ENCODE data around the gene SMIM1.
"Not testable (repeated sequence)": the region's sequence is repeated elsewhere in the genome, so short reads cannot be mapped to it uniquely, and the experiment has no call there.

The SMIM1 gene

GRCh38 chr1:3736708-3737107 is 35.8 kb upstream of the SMIM1 start:
- no peak for DNase-seq (ENCODE audit: low spot score)

DNA sequence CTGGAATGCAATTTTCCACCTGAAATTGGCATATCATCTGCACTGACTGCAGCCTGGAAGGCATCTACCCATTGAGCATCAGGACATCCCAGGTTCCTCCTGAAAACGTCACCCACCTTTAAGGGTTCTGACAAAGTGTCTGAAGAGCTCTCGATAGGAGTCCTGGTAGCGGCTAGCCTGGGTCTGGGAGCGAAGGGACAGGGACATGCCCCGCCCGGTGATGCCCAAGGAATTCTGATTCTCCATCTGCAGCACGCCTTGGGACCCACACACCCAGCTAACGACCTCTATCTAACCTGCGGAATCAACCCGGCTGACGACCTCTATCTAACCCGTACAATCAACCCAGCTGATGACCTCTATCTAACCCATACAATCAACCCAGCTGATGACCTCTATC is 33.6 kb upstream of the SMIM1 start:
- DNase-seq (ENCODE audit: low spot score): no peak

DNA sequence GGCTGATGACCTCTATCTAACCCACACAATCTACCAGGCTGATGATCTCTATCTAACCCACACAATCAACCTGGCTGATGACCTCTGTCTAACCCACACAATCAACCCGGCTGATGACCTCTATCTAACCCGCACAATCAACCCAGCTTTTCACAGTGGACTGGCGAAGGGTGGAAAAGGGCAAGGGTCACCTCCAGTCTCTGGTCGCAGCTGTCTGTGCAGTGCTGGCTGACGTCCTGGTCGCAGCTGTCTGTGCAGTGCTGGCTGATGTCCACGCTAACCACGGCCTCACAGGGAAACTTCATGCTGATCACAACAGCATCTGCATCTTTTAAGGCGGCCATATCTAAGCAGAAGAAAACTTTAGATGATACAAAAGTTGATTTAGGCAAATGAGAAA is 32.5 kb upstream of the SMIM1 start:
- DNase-seq (ENCODE audit: low spot score): no peak

- no peak for DNase-seq (ENCODE audit: low spot score)
Observed at GRCh38 chr1:3740752-3741151, 31.8 kb upstream of the SMIM1 start.

DNA sequence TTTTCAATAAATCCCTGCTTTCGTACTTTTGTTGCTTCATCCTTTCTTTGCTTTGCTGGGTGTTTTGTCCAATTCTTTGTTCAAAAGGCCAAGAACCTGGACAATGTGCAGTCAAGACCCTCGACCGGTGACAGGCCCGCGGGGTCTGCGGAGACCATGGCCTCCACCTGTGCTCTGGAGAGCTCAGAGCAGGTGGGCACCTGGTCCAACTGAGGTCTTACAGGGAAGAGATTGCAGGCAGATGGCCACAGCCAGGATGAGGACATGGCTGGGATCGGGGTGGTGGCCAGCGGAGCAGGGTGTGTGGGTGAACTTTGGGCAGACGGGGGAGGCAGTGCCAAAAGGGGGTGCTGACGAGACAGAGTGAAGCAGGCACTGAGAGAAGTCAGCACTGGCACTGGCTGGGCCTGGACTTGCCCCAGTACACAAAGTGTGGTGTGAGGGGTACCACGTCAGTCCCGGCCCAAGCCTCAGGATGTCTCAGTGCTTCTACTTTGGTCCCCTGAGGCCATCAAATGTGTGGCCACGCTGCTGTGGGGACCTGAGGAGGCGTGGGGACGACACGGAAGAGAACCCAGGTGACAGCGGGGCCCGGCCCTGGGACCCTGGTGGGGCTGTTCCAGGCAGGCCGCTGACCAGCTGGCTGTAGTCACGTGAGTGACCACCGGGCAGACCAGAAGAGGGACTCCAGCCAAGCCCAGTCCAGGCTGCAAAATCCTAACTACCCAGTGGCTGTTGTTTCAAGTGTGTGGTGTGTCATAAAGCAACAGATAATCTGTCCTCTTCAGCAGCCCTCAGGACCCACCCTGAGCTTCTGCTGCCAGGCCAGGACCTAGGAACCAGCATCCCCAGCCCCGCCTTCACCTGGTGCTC is 30.7 kb upstream of the SMIM1 start:
- DNase-seq (ENCODE audit: low spot score): no peak

- DNase-seq (ENCODE audit: low spot score): no peak
Observed at GRCh38 chr1:3742439-3743298, 29.9 kb upstream of the SMIM1 start.

DNA sequence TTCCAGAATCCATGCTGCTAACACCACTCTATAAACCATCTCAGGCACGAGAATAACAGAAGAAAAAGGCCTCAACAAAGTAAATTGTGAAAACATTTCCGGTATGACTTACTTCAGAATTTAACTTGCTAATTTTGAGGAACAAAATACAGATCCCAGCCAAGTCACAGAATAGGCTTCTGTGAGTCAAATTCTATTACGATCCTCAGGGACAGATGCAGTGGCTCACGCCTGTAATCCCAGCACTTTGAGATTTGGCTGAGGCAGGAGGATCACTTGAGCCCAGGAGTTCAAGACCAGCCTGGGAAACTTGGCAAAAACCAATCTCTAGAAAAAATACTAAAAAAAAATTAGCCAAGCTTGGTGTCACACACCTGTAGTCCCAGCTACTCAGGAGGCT is 29.1 kb upstream of the SMIM1 start:
- DNase-seq (ENCODE audit: low spot score): no peak

DNA sequence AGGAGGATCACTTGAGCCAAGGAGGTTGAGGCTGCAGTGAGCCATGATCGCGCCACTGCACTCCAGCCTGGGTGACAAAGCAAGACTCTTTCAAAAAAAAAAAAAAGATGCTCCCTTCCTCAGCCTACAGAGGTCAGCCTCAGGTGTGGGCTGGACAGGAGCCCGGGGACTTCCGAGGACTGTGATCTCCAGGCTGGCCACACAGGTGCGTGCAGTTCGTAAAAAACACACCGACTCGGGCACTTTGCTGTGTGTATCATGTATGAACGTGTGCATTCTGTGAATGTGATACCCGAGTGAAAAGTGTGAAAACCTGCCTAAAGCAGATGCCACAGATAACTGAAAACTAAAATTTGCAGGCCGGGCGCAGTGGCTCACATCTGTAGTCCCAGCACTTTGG is 28.7 kb upstream of the SMIM1 start:
- DNase-seq (ENCODE audit: low spot score): no peak

- no peak for DNase-seq (ENCODE audit: low spot score)
Observed at GRCh38 chr1:3744646-3745045, 27.9 kb upstream of the SMIM1 start.

DNA sequence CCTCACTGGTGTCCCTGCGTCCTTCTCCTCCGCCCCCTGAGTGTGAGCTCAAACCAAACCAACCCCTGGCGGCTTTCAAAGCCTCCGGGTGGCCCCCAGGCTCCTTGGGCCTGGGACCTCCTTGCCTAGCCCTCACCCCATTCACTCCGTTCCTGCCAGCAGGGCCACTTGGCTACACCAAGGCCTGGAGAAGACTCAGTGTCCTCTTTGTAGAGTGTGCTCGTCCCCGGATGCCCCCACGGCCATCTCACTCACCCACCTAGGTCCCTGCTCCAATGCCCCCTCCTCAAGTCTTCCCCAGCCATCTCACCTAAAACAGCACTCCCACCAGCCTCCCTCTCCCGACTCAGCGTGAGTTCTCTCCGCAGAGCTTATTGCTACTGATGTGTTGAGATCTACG is 27.5 kb upstream of the SMIM1 start:
- DNase-seq (ENCODE audit: low spot score): no peak

- no peak for DNase-seq (ENCODE audit: low spot score)
Observed at GRCh38 chr1:3745590-3746381, 26.8 kb upstream of the SMIM1 start.

DNA sequence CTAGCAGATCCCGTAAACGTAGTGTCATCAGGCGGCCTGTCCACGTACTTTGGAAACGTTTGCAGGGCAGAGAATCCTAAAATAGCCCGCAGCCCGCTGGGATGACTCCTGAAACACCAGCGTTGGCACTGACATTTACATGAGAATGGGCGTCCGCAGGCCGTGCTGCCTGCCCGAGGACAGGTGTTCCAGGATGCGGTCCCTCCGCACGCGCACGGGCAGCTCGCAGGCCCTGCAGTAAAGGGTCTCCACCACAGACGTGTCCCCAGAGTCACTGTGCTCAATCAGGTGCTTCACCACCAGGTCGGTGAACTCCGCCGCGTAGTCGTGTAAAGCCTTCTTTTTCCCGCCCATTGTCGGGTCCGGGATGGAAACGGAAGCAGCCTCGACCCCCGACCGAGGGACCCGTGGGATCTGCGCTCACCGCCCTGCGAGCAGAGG is 26.1 kb upstream of the SMIM1 start:
- DNase-seq (ENCODE audit: low spot score): no peak

- DNase-seq (ENCODE audit: low spot score): no peak
Observed at GRCh38 chr1:3746830-3747521, 25.6 kb upstream of the SMIM1 start.

DNA sequence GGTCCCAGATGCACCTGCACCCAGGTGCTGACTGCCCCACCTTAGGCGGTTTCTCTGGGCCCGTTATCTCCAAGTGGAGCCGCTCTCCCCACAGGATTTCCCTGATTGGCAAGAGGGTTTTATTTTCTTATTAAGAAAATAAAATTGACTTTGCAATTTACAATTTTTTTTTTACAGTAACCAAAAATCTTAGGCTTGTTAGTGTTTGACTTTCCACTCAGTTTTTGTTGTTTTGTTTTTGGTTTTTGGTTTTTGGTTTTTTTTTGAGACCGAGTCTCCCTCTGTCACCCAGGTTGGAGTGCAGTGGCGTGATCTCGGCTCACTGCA is 25.1 kb upstream of the SMIM1 start:
- no peak for DNase-seq (ENCODE audit: low spot score)

DNA sequence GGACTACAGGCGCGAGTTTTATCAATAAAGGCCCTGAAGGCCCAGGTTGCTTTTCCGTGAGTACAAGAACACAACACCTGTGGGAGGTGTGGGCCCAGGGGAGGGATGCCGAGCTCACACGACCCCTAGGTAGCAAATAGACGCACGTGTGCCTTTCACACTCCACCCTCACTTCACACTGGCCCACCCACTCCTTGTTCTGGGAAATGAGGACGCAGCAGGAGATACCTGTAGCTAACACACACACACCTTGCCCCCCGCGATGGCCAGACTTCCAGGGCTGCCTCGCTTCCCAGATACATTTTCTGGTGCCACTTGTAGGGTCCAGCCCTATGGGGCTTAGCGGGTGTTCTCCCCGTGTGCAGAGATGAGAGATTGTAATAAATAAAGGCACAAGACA is 24.6 kb upstream of the SMIM1 start:
- no peak for DNase-seq (ENCODE audit: low spot score)

DNA sequence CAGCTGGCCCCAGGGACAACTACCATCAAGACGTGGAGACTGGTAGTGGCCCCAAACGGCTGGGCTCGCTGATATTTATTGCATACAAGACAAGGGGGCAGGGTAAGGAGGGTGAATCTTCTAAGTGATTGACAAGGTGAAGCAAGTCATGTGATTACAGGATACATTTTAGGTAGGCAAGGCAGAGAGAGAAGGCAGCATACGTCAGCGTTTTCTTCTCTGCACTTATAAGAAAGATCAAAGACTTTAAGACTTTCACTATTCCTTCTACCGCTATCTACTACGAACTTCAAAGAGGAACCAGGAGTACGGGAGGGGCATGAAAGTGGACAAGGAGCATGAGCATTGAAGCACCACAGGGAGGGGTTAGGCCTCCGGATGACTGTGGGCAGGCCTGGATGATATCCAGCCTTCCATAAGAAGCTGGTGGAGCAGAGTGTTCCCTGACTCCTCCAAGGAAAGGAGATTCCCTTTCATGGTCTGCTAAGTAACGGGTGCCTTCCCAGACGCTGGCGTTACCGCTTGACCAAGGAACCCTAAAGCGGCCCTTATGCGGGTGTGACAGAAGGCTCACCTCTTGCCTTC is 24.1 kb upstream of the SMIM1 start:
- DNase-seq (ENCODE audit: low spot score): not testable (repeated sequence)

DNA sequence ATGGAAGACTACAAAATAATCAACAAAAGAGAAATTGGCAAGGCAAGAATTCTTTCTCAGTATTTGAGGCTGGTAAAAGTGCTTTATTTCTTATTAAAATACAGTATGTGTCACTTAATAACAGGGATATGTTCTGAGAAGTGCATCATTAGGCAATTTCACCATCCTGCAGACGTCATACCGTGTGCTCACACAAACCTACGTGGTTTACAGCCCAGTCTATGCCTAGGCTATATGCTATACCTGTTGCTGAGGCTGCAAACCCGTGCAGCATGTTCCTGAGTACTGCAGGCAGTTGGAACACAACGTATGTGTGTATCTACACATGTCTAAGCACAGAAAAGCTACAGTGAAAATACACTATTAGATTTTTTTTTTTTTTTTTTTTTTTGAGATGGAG is 23.0 kb upstream of the SMIM1 start:
- DNase-seq (ENCODE audit: low spot score): no peak

GRCh38 chr1:3750741-3751140 is 21.8 kb upstream of the SMIM1 start:
- no peak for DNase-seq (ENCODE audit: low spot score)

DNA sequence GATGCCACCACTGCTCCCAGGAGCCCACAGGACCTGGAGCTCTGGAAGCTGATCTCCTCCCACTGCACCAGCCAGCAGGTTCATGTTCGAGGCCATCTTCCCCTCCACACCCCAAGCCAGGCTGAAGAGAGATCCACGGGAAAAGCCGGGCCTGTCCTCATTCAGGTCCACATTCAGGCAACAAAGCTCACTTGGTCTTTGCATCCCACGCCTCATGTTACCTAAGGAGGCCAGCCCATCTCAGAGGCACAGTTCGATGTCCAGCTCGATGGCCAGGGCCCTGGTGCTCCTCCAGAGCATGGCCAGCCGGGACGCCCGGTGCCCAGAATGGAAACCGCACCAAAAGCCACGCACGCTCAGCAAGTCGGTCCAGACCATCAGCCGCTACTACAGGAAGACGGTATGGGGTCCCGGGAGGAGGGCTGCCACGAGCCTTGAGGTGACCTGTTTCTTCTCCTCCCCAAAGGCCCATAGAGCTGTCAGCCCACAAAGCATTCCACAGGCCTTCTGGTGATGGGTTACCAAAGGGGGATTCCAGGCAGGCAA is 20.1 kb upstream of the SMIM1 start, which contains the start of gene CCDC27:
Gene CCDC27 (plus strand): TSS at position 51 of the 546 bp plus-strand sequence. CDS start 32 bp downstream, at position 83.
- DNase-seq (ENCODE audit: low spot score): no peak

GRCh38 chr1:3753656-3754454 is 18.7 kb upstream of the SMIM1 start:
- DNase-seq (ENCODE audit: low spot score): no peak
